Measurements from ENCODE around the gene MAML2. TPM values are rescaled to one million over a fixed set of nuclear protein-coding genes. Genes with fewer than 3 reads are reported as not detected.

The MAML2 gene
- total RNA-seq, 1 donor from 2014 or later = 18.7 TPM

DNA sequence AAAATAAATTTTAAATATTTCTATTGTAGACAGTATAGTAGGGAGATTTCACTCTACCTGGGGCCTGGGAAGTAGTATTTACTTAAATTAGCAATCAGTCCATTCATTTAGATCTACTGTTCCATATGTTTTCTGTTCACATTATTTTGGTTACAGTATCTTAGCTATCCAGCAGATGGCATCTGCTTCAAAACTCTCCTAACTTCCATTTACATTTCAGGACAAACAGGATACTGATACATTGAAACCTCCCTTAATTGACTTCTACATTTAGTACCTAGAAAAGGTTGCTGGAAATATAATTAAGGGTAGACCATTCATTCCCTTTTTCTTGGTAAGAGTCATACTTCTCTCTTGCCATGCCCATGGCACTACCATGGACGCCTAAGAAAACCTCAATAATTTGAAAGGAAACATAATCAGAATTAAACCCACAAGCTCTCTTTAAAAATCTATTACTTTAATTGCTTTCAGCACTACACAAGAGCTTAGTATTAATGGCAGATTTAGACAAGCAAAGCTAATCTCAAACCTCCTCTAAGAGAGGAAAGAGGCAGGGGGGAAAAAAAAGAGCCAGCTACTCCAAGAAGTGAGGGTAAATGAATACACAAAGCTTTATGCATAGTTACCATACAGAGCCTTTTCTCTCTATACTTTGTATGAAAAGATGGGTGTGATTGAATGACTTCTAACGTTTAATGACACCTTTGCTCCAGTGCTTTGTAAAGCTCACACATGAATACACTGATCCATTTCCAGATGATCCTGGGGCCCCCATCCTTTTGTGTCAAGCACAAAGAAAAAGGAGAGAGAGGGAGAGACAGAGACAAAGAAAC, 287.9 kb downstream of the MAML2 start:
- Mint-ChIP-seq H3K27me3 (ENCODE audit: low read depth) (no peaks in the 10 kb centered on the region), H3K27ac (ENCODE audit: unreplicated experiment) (peak overlapping the region; percentile 97), H3K4me1 (peaks cover 64% of the 10 kb centered on the region), H3K9me3 (peaks cover 3% of the 10 kb centered on the region), H3K4me3 (peak overlapping the region; percentile 54), H3K36me3 (ENCODE audit: low read depth) (peaks cover 5% of the 10 kb centered on the region)
- DNase-seq (ENCODE audit: low read depth, low spot score) = peak; percentile 17
- TF ChIP-seq, protein P1, sequence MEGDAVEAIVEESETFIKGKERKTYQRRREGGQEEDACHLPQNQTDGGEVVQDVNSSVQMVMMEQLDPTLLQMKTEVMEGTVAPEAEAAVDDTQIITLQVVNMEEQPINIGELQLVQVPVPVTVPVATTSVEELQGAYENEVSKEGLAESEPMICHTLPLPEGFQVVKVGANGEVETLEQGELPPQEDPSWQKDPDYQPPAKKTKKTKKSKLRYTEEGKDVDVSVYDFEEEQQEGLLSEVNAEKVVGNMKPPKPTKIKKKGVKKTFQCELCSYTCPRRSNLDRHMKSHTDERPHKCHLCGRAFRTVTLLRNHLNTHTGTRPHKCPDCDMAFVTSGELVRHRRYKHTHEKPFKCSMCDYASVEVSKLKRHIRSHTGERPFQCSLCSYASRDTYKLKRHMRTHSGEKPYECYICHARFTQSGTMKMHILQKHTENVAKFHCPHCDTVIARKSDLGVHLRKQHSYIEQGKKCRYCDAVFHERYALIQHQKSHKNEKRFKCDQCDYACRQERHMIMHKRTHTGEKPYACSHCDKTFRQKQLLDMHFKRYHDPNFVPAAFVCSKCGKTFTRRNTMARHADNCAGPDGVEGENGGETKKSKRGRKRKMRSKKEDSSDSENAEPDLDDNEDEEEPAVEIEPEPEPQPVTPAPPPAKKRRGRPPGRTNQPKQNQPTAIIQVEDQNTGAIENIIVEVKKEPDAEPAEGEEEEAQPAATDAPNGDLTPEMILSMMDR (conservative IDR thresholded peaks at IDR 0.05) = peak; percentile 77

DNA sequence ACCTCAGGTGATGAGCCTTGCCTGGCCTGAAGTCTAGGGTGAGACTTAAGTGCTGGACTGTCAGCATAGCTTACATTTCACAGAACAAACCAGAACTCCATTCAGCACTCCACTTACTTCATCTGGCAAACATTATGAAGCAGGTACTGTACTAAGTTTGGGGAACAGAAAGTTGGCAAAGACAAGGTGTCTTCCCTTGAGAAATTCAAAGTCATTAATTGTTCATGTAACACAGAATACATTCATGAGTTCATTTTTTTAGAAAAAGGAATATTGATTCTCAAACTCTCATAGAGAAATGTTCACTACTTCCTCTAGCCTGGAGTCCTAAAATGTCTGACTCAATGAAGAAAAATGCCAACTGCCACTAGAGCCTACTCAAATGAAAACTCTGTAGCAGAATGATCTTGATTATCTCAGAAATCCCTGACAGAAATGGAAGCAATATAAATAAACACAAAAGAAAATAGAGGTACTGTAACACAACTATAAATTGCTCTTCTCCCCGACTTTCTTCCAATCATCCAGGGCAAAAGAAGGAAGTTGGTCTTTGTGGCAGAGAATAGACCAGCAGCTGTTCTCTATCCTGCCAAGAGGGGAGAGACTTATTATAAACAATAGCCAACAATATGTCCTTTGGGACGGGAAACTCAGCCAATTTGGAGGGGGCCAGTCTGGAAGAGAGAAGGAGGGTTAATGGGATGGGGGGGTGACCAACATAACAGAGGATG, 289.9 kb downstream of the MAML2 start:
- TF ChIP-seq, protein P1 (conservative IDR thresholded peaks at IDR 0.05) = no peak
- Mint-ChIP-seq H3K9me3 (peaks cover 3% of the 10 kb centered on the region), H3K27me3 (ENCODE audit: low read depth) (no peaks in the 10 kb centered on the region), H3K4me3 (no peak overlapping the region), H3K4me1 (peaks cover 63% of the 10 kb centered on the region), H3K36me3 (ENCODE audit: low read depth) (peaks cover 5% of the 10 kb centered on the region), H3K27ac (ENCODE audit: unreplicated experiment) (no peak overlapping the region)
- no peak for DNase-seq (ENCODE audit: low read depth, low spot score)

DNA sequence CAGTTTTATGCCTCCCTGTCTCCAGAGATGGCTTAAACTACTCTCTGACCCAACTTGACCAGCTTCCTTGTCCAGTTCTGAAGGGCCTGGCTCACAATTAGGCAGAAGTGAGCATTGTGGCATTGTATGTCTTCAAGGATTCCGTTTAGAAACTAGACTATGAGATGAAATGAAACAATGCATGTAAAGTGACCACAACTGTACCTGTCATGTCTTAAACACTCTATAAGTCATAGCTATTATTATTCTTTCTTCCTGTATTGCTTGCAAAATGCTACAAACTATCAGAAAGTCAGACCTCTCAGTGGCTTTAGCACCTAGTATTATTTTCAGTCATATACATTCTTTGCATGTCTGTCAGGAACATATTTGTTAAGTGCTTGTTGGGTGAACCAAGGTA, 291.2 kb downstream of the MAML2 start:
- Mint-ChIP-seq H3K27ac (ENCODE audit: unreplicated experiment) (no peak overlapping the region), H3K27me3 (ENCODE audit: low read depth) (no peaks in the 10 kb centered on the region), H3K4me3 (no peak overlapping the region), H3K9me3 (no peaks in the 10 kb centered on the region), H3K36me3 (ENCODE audit: low read depth) (no peaks in the 10 kb centered on the region), H3K4me1 (peaks cover 57% of the 10 kb centered on the region)
- TF ChIP-seq, protein P1 (conservative IDR thresholded peaks at IDR 0.05) = no peak
- DNase-seq (ENCODE audit: low read depth, low spot score) = no peak

DNA sequence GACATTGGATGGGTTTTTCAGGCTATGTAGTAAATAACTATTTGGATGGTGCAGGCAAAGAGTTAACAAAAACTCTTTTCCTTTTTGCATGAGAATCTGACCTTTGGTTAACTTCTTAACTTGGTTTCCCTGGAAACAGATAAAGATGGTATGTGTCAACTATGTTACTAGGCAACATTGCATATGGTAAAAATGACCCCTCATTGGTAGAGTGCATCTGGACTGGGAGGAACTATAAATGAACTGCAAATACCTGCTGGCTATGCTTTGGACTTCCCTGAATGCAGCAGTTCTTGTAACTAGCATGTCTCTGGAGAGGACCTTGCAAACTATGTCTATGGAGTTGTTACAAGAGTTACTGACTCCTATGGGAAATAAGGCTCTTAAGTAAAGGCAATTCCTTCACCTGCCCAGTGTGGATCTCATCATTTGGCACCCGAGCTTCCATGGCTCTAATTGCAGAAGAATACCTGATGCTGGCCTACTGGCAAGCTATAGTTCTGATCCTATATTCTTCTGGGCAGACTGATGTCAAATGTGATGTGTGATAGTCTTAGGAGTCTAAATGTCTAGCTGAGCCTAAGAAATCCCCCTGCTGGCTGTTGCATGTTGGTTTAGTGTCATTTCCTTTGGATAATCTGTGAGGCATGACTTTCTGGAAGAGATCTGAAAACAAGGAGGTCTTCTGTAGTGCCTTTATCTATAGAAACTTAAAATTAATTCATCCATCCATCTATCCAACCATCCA, 292.4 kb downstream of the MAML2 start:
- H3K4me3 Mint-ChIP-seq = no peak overlapping the region
- no peaks in the 10 kb centered on the region for H3K36me3 Mint-ChIP-seq (ENCODE audit: low read depth)
- peak overlapping the region; percentile 28 for H3K27ac Mint-ChIP-seq (ENCODE audit: unreplicated experiment)
- H3K9me3 Mint-ChIP-seq = no peaks in the 10 kb centered on the region
- TF ChIP-seq, protein P1 (conservative IDR thresholded peaks at IDR 0.05) = peak; percentile 25
- peaks cover 55% of the 10 kb centered on the region for H3K4me1 Mint-ChIP-seq
- no peaks in the 10 kb centered on the region for H3K27me3 Mint-ChIP-seq (ENCODE audit: low read depth)
- no peak for DNase-seq (ENCODE audit: low read depth, low spot score)

- no peaks in the 10 kb centered on the region for H3K27me3 Mint-ChIP-seq (ENCODE audit: low read depth)
- peaks cover 52% of the 10 kb centered on the region for H3K4me1 Mint-ChIP-seq
- no peak overlapping the region for H3K27ac Mint-ChIP-seq (ENCODE audit: unreplicated experiment)
- no peak for DNase-seq (ENCODE audit: low read depth, low spot score)
- TF ChIP-seq, protein P1 (conservative IDR thresholded peaks at IDR 0.05) = no peak
- H3K4me3 Mint-ChIP-seq = no peak overlapping the region
- peaks cover 3% of the 10 kb centered on the region for H3K36me3 Mint-ChIP-seq (ENCODE audit: low read depth)
- H3K9me3 Mint-ChIP-seq = no peaks in the 10 kb centered on the region
Observed at GRCh38 chr11:96049426-96049825, 293.6 kb downstream of the MAML2 start.
